ENCODE measurements around the gene RNF19B.

The RNF19B gene

DNA sequence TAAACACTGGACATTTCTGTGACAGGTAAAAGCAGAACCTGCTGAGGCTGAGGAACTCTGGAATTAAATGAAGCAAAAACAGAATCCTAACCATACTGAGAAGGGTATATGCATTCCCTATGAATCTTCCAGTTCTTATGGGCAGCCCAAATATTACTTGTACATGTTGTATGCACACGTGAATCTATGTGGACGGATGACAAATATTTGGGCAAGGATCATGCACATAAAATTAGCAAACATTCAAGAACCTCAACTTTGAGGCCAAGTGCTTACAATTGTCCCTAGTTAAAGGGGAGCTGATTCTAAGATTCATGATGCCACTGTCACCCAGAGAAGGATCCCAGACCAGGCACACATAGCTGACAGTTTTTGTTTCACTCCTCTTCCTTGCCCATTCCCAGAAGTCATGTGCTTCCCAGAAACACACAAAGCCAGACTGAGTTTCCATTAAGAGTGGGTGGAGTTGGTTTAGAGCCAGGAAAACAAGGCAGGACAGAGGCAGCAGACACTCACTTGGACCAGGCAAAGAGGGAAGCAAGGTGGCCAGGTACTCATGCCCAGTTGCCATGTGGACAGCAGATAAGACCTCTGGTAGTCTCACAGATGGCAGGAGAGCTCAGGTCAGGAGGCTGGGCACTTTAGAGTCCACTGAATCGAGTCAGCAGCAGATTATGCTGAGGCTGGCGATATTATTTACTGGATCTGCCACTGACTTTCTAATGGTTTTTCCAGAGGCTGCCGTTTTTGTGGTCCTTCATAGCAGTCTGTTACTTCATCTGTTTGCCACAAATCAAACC is 46.5 kb upstream of the RNF19B start:
- no peaks in the 10 kb centered on the region for H3K9me3 ChIP-seq (replicated peaks; ENCODE audit: insufficient read depth, low read length)
- H2AFZ ChIP-seq (ENCODE audit: low read length), result no peak overlapping the region
- H3K79me2 ChIP-seq (ENCODE audit: low read length), result no peaks in the 10 kb centered on the region
- no peak for DNase-seq
- TF ChIP-seq, protein P1, sequence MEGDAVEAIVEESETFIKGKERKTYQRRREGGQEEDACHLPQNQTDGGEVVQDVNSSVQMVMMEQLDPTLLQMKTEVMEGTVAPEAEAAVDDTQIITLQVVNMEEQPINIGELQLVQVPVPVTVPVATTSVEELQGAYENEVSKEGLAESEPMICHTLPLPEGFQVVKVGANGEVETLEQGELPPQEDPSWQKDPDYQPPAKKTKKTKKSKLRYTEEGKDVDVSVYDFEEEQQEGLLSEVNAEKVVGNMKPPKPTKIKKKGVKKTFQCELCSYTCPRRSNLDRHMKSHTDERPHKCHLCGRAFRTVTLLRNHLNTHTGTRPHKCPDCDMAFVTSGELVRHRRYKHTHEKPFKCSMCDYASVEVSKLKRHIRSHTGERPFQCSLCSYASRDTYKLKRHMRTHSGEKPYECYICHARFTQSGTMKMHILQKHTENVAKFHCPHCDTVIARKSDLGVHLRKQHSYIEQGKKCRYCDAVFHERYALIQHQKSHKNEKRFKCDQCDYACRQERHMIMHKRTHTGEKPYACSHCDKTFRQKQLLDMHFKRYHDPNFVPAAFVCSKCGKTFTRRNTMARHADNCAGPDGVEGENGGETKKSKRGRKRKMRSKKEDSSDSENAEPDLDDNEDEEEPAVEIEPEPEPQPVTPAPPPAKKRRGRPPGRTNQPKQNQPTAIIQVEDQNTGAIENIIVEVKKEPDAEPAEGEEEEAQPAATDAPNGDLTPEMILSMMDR (IDR thresholded peaks at IDR 0.05; ENCODE audit: low read length), result no peak
- TF ChIP-seq EZH2phosphoT487 (IDR thresholded peaks at IDR 0.05; ENCODE audit: low read length), result no peak
- no peaks in the 10 kb centered on the region for H3K27me3 ChIP-seq (replicated peaks; ENCODE audit: insufficient read depth, low read length)
- no peaks in the 10 kb centered on the region for H4K20me1 ChIP-seq (ENCODE audit: insufficient read depth, low read length)
- no peak overlapping the region for H3K9ac ChIP-seq (ENCODE audit: low read length)
- peaks cover 37% of the 10 kb centered on the region for H3K36me3 ChIP-seq (replicated peaks; ENCODE audit: insufficient read depth, low read length)
- H3K4me2 ChIP-seq (ENCODE audit: low read depth, low read length), result no peak overlapping the region
- H3K4me3 ChIP-seq (ENCODE audit: low read length), result no peak overlapping the region
- no peak overlapping the region for H3K27ac ChIP-seq (ENCODE audit: low read length)
- H3K4me1 ChIP-seq (ENCODE audit: low read length), result no peaks in the 10 kb centered on the region
- no peaks in the 10 kb centered on the region for H3F3A ChIP-seq (ENCODE audit: insufficient read depth, low read length)
- H3K9me2 ChIP-seq (replicated peaks; ENCODE audit: insufficient read depth, low read length), result no peaks in the 10 kb centered on the region

DNA sequence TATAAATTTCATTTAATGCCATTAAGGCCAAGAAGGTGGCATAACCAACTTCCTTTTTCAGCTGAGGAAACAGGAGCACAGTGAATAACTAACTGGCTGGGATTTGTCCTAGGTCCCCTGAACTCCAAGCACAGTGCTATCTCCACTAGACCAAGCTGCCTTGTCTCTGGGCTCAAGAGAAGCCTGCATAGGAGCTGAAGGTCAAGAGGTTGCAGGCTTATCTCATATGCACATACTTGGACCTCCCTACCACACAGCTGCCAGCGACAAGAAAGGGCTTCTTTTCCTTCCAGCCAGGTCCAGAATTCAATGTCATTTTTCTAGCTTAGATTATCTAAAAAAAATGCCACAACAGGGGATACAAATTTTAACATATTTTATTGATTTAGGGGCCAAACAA is 45.0 kb upstream of the RNF19B start:
- H3F3A ChIP-seq (ENCODE audit: insufficient read depth, low read length), result no peaks in the 10 kb centered on the region
- H3K9me2 ChIP-seq (replicated peaks; ENCODE audit: insufficient read depth, low read length), result no peaks in the 10 kb centered on the region
- no peak overlapping the region for H3K27ac ChIP-seq (ENCODE audit: low read length)
- H3K9ac ChIP-seq (ENCODE audit: low read length), result no peak overlapping the region
- H4K20me1 ChIP-seq (ENCODE audit: insufficient read depth, low read length), result no peaks in the 10 kb centered on the region
- no peak for DNase-seq
- no peak overlapping the region for H3K4me3 ChIP-seq (ENCODE audit: low read length)
- TF ChIP-seq, protein P1 (IDR thresholded peaks at IDR 0.05; ENCODE audit: low read length), result no peak
- TF ChIP-seq EZH2phosphoT487 (IDR thresholded peaks at IDR 0.05; ENCODE audit: low read length) (no peak), EZH2 (optimal IDR thresholded peaks at IDR 0.05; ENCODE audit: low read depth, low read length) (no peak)
- no peak overlapping the region for H3K4me2 ChIP-seq (ENCODE audit: low read depth, low read length)
- H3K9me3 ChIP-seq (replicated peaks; ENCODE audit: insufficient read depth, low read length), result no peaks in the 10 kb centered on the region
- no peaks in the 10 kb centered on the region for H3K79me2 ChIP-seq (ENCODE audit: low read length)
- no peaks in the 10 kb centered on the region for H3K27me3 ChIP-seq (replicated peaks; ENCODE audit: insufficient read depth, low read length)
- 0 out of 2 replicates have a peak, but pooled peaks cover 10% of the 10 kb centered on the region for H3K4me1 ChIP-seq (ENCODE audit: low read length)
- no peak overlapping the region for H2AFZ ChIP-seq (ENCODE audit: low read length)
- peaks cover 37% of the 10 kb centered on the region for H3K36me3 ChIP-seq (replicated peaks; ENCODE audit: insufficient read depth, low read length)

DNA sequence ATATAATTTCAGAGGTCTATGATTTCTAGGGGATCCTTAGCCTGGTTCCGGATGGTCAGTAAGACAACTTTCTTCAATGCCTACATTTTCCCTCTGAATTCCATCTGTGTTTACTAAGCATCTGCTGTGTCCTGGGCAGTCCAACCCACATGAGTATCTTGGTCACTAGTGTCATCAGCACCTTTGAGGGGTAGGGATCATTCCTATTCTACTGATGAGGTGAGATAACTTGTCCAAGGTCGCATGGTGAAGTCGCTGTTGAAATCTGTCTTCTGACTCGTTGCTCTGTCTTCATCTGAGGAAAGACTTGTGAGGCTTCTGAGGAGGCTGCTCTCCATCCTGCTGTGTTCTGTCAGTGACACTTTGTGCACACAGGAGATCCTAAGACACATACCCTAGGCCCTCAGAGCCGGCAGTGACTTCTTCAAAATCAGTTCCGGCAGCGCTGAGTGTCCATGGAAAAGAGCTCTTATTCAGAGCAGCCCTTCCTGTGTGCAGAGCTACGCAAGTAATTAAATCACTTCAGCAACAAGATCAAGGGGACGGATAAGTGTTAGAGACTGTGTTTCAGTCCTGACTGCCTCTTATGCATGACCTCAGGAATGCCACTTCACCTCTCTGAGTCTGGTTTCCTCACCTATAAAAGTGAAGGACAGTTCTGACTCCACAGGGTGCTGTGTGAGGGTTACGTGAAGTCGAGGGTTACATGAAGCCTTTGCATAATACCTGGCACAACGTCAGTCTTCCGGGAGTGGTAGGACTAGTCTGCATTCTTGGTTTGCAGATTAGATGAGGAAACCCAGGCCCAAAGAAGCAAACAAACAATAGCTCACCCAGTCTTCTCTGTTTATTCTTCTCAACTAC is 43.7 kb upstream of the RNF19B start:
- Histone ChIP-seq H3K9ac (ENCODE audit: low read length) (no peak overlapping the region), H3K27me3 (replicated peaks; ENCODE audit: insufficient read depth, low read length) (no peaks in the 10 kb centered on the region), H3K4me3 (ENCODE audit: low read length) (no peak overlapping the region), H3F3A (ENCODE audit: insufficient read depth, low read length) (no peaks in the 10 kb centered on the region), H3K79me2 (ENCODE audit: low read length) (no peaks in the 10 kb centered on the region), H3K9me3 (replicated peaks; ENCODE audit: insufficient read depth, low read length) (no peaks in the 10 kb centered on the region), H3K4me1 (ENCODE audit: low read length) (0 out of 2 replicates have a peak, but pooled peaks cover 12% of the 10 kb centered on the region), H2AFZ (ENCODE audit: low read length) (no peak overlapping the region), H3K9me2 (replicated peaks; ENCODE audit: insufficient read depth, low read length) (no peaks in the 10 kb centered on the region), H3K27ac (ENCODE audit: low read length) (no peak overlapping the region), H3K4me2 (ENCODE audit: low read depth, low read length) (no peak overlapping the region), H3K36me3 (replicated peaks; ENCODE audit: insufficient read depth, low read length) (peaks cover 27% of the 10 kb centered on the region), H4K20me1 (ENCODE audit: insufficient read depth, low read length) (no peaks in the 10 kb centered on the region)
- no peak for DNase-seq
- TF ChIP-seq, protein P1 (IDR thresholded peaks at IDR 0.05; ENCODE audit: low read length), result no peak
- TF ChIP-seq EZH2 (optimal IDR thresholded peaks at IDR 0.05; ENCODE audit: low read depth, low read length) (no peak), EZH2phosphoT487 (IDR thresholded peaks at IDR 0.05; ENCODE audit: low read length) (no peak)

All from MM.1S (cell line).